SW 1271 (cell line): ENCODE measurements around the gene HIF3A.
"Not testable (repeated sequence)": the region's sequence is repeated elsewhere in the genome, so short reads cannot be mapped to it uniquely, and the experiment has no call there.

Experiments
- DNase-seq, 2 experiments: peaks; one replicate each; lab custom pipeline; 2025; lab: John Stamatoyannopoulos, UW

Gene HIF3A

GRCh38 chr19:46294494-46294893, 2.3 kb upstream of the HIF3A start:
- DNase-seq: no peak

GRCh38 chr19:46295401-46296201, 1.2 kb upstream of the HIF3A start:
- no peak for DNase-seq

GRCh38 chr19:46296202-46296480, 701 bp upstream of the HIF3A start:
- no peak for DNase-seq

- DNase-seq: no peak
These were observed 1.0 kb downstream of the HIF3A start for GRCh38 chr19:46297700-46298478.

- no peak for DNase-seq
These were observed 1.7 kb downstream of the HIF3A start for GRCh38 chr19:46298479-46299003.

- DNase-seq: peak in 1 of 2 experiments; percentile 26
These were observed 2.2 kb downstream of the HIF3A start for GRCh38 chr19:46299004-46299509.

- DNase-seq: no peak
These were observed 2.9 kb downstream of the HIF3A start for GRCh38 chr19:46299695-46300094.

GRCh38 chr19:46303322-46303690, 6.5 kb downstream of the HIF3A start:
- no peak for DNase-seq

GRCh38 chr19:46303691-46304397, 7.0 kb downstream of the HIF3A start:
- no peak for DNase-seq

- DNase-seq: no peak
These were observed 9.7 kb downstream of the HIF3A start for GRCh38 chr19:46306501-46306900.

- DNase-seq: no peak
These were observed 11.7 kb downstream of the HIF3A start for GRCh38 chr19:46308510-46308909.

GRCh38 chr19:46309056-46309455, 12.2 kb downstream of the HIF3A start:
- no peak for DNase-seq

GRCh38 chr19:46311444-46311843, 14.6 kb downstream of the HIF3A start:
- DNase-seq: no peak

- DNase-seq: not testable (repeated sequence)
These were observed 17.0 kb downstream of the HIF3A start for GRCh38 chr19:46313540-46314469.

- DNase-seq: no peak
These were observed 20.5 kb downstream of the HIF3A start for GRCh38 chr19:46317339-46317738.

GRCh38 chr19:46319613-46320012, 22.8 kb downstream of the HIF3A start:
- no peak for DNase-seq

- no peak for DNase-seq
These were observed 23.7 kb downstream of the HIF3A start for GRCh38 chr19:46320559-46320958.

- DNase-seq: no peak
These were observed 24.8 kb downstream of the HIF3A start for GRCh38 chr19:46321653-46322052.

GRCh38 chr19:46323227-46323626, 26.4 kb downstream of the HIF3A start:
- DNase-seq: not testable (repeated sequence)

GRCh38 chr19:46324277-46324676, 27.4 kb downstream of the HIF3A start:
- DNase-seq: no peak

GRCh38 chr19:46326608-46327007, 29.8 kb downstream of the HIF3A start:
- DNase-seq: no peak
